Fibroblast of skin of right quadriceps (primary cell): ENCODE measurements around the gene LOXHD1.

ENCODE experiments used
- DNase-seq: peaks from one replicate; pipeline ENCODE4 v3.0.0-alpha.2; 2013

The LOXHD1 gene, protein sequence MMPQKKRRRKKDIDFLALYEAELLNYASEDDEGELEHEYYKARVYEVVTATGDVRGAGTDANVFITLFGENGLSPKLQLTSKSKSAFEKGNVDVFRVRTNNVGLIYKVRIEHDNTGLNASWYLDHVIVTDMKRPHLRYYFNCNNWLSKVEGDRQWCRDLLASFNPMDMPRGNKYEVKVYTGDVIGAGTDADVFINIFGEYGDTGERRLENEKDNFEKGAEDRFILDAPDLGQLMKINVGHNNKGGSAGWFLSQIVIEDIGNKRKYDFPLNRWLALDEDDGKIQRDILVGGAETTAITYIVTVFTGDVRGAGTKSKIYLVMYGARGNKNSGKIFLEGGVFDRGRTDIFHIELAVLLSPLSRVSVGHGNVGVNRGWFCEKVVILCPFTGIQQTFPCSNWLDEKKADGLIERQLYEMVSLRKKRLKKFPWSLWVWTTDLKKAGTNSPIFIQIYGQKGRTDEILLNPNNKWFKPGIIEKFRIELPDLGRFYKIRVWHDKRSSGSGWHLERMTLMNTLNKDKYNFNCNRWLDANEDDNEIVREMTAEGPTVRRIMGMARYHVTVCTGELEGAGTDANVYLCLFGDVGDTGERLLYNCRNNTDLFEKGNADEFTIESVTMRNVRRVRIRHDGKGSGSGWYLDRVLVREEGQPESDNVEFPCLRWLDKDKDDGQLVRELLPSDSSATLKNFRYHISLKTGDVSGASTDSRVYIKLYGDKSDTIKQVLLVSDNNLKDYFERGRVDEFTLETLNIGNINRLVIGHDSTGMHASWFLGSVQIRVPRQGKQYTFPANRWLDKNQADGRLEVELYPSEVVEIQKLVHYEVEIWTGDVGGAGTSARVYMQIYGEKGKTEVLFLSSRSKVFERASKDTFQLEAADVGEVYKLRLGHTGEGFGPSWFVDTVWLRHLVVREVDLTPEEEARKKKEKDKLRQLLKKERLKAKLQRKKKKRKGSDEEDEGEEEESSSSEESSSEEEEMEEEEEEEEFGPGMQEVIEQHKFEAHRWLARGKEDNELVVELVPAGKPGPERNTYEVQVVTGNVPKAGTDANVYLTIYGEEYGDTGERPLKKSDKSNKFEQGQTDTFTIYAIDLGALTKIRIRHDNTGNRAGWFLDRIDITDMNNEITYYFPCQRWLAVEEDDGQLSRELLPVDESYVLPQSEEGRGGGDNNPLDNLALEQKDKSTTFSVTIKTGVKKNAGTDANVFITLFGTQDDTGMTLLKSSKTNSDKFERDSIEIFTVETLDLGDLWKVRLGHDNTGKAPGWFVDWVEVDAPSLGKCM (N-terminal part only)

DNA sequence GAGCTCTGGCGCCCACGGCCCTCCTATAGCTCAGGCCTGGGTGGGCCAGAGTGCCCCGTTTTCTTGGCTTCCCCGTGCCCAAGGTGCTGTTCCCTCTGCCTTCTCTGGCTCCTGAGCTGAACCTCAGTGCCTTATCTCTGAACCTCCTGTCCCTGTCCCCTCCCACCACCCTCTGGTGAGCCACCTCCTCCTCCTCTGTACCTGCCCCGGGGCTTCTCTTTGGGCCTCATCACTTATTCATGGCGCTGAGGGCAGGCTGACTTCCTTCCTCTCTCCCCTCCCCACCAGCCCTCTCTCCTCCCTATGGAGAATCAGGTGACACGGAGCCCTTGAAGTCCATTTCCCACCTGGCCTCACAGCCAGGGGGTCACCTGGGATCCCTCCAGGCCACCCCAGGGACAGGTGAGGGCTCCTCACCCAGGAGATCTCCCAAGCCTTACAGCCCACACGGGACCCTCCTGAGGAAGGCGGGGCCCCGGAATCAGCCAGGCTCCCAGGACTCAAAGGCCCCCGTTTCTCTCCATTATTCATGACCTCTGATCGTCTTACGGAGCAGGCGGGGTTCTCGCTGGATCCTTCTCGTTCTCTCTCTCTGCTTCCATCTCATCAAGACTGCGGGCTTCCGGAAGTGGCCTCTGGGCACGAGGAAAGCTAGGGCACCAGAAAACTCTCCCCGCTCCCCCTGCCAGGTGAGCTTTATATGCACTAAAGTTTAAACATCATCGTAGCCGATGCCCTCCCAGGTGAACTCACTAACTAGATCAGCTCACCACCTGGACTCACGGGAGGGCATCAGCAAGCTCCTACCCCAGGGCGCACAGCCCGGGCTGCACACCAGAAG is at the start of gene LOXHD1:
TSS of gene LOXHD1 (minus strand) at position 106 of the 841 bp plus-strand sequence. CDS start 187 bp downstream, outside the sequence.
- no peak for DNase-seq

DNA sequence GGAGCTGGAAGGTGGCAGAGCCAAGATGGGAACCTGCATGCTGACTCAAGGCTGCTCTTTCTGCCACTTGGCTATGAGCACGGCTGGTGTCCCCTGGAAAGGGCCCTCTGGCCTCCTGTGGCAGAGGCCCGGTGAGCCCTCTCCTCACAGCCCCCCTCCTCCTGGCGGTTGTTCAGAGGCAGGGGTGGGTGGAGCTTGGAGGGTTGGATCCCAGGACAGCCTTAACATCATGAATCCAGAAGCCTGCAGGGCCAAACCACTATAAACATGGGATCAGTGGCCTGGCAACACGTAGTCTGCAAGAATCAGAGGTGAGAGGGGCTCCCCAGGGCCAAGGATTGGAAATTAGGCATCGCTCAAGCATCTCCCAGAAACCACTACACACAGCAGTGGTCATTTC is 48.5 kb upstream of the LOXHD1 start:
- DNase-seq: no peak

DNA sequence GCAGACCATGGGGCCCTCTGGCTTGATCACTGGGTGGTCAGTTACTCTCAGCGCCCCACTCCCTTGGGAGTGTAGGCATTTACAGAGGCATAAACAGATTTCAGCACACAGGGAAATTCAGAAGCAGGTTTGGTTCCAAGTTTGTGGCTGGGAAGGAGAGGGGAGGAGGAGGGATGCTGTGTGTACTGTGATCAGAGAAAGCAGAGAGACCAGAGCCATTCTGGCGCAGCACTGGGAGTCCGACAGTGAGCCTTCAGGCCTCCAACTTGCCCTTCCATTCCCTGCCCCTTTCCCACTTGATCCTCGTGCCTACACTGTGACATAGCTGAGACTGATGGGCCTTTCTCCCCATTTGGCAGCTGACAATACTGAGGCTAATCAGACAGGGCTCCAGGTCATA is 47.8 kb upstream of the LOXHD1 start:
- DNase-seq: no peak

DNA sequence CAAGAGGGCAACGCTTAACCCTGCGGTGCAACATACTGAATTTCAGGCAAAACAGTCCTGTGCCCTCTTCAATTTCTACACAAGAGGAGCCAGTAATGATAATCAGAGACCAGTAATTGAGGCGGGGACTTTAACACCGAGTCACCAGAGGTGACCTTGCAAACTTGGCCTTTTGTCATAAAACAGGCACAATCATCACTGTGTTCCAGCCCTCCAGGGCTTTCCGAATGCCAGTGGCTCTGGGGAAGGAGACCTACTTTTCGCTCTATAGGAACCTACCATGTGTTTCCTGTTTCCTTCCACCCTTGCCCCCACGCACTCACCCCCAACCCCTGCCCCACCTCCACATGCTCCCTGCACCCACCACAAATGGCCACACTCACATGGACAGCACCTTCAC is 47.2 kb upstream of the LOXHD1 start:
- DNase-seq: no peak

DNA sequence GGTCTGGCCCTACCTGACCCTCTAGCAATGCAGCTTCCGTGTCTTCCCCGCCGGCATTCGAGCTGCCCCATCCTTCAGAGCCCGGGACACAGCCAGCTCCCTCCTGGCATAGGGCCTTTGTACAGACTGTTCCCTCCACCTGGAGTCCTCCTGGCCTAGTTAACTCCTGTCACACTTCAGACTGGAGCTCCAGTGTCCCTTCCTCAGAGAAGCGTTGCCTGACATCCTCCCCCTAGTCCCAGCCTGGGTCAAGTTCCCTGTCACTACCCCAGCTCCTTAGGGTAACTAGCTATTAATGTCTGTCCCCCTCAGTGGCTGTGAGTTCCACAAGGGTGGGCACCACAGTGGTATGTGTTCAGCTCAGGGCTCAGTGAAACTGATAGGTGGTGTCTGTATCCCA is 45.5 kb upstream of the LOXHD1 start:
- DNase-seq: no peak

DNA sequence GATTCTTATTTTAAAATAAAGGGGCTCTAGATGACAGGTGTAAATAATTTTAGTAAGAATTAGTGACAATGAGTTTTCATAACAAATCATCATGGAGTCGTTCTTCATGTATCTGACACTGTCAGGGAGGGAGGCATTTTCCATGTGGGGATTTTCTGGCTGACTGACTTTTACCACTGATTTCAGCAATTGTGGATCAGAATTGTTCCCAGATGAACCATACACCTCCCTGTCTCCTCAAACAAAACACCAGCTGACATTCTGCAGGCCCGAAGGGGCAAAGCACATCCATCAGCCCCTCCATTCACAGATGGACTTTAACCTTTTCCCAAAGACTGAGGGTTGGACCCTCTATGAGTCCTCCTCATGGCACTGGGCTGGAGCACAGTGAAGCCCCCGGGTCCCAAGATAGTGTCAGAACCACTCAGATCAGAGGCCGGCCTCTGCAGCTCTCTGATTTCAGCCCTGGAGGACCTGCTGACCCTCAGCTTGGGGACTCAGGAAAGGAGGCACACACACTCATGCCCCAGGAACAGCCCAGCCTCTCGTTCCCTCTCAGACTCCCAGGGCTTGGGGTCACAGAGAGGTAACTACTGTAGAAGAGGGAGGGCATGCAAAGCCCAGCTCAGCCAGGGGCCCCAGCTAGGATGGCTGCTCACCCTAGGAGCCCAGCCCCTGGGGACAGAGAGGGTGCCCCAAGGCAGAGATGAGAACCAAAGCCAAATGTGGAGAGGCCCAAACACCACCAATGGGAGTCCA is 43.2 kb upstream of the LOXHD1 start:
- DNase-seq: no peak

DNA sequence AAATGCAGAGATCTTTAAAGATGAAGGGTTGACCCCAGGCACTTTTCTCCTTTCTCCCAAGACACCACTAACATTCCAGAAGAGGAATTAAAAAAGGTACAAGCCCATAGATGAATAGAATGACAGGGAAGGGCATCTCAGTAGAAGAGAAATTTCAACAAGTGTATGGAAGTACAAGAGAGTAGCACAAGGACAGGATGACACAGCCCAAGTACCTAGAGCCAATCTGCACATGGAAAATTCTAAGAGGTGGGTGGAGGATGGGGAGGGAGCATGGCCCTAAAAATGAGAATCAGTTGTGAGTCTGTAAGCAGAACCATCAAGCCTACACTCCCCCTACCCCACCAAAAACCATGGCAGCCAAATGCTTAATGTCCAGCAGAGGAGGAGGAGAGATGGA is 39.7 kb upstream of the LOXHD1 start:
- no peak for DNase-seq

DNA sequence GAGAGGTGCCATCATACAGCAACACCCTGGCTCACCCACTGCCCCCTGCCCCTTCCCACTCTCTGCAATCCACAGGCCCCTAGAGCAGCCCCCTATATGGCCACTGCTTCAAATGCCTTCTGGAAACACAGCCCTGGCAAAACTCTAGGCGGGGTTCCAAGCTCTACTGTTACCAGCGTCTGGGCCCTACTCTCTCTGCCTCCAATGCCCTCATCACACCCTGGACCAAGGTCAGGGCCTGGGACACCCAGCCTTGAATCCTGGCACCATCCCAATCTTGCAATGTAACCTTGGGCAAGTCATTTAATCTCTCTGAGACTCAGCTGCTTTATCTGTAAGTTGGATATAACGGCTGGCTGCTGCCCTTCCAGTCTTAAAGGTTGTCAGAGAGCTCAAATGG is 39.2 kb upstream of the LOXHD1 start:
- no peak for DNase-seq

DNA sequence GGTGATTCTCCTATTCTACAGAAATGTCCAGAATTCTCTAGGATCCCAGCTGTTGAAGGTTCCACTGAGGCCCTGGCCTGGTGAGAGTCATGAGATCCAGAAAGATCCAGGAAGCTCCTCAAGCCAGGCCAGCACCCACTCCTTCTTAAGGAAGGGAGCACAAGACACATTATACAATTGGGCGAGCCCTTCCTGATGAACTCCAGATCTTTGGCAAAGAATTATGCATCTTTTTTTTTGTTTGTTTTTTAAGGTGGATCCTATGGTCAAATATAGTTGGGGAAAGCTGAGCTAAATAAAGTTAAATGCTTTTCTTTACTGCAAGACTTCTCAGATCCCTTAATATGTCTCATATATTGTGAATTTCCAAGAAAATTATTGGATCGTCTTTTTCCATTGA is 37.0 kb upstream of the LOXHD1 start:
- no peak for DNase-seq

DNA sequence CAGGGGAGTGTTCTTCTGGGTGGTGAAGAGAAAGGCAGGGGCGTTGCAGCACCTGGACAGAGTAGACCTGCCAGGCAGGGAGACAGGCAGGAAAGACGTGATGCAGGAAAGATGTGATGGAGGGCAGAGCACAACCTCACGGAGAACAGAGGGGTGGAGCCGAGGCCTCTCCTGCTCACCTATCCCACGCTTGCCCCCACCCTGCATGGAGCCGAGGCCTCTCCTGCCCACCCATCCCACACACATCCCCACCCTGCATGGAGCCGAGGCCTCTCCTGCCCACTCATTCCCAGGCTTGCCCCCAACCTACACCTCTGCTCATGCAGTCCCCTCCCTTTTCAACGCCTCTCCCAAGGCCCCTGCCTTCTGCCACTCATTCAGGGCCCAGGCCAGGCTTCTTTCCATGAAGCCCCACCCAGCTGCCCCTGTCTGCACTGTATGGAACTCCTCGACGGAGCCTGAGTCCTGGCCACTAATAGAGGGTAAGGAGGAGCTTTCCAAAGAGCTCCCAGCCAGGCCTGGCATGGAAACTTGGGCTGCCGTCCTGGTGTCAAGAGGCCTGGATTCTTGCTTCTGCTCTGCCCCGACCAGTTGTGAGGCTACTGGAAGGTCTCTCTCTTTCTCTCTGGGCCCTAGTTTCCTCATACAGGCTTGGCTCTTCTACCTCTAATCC is 32.0 kb upstream of the LOXHD1 start:
- DNase-seq: no peak

DNA sequence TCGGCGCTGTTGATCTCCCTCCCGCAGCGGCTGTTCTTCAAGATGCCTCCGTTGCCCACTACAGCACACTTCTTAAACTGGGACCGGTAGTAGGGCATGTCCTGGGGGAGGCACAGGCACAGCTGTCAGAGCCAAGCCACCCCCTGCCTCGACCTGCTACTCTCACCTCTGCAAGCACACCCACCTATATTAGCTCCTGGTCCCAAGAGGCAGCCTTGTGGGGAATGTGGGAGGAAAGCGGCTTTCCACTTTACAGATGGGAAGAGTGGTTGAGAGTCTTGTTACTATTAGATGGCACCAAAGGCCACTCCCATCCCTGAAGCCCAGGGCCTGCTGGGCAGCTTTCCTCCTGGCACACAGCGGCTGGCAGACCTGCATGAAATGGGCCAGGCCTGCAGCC is 29.2 kb upstream of the LOXHD1 start:
- DNase-seq: no peak

DNA sequence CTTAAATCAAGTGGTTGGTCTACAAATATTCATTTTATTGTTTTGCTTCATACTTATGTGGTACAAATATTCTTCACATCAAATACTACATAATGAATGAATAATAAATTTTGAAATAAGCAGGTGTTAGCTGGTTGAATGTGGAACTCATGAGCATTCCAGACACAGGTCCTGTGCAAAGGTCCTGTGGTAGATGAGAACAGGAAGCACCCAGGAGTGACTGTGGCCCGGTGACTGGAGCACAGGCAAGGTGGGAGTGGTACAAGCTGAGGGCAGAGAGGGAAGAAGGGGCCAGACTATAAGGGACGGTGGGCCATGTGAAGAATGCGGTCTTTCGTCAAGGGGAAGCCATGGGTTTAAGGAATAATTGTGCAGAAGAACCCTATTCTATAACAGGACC is 26.2 kb upstream of the LOXHD1 start:
- DNase-seq: no peak

DNA sequence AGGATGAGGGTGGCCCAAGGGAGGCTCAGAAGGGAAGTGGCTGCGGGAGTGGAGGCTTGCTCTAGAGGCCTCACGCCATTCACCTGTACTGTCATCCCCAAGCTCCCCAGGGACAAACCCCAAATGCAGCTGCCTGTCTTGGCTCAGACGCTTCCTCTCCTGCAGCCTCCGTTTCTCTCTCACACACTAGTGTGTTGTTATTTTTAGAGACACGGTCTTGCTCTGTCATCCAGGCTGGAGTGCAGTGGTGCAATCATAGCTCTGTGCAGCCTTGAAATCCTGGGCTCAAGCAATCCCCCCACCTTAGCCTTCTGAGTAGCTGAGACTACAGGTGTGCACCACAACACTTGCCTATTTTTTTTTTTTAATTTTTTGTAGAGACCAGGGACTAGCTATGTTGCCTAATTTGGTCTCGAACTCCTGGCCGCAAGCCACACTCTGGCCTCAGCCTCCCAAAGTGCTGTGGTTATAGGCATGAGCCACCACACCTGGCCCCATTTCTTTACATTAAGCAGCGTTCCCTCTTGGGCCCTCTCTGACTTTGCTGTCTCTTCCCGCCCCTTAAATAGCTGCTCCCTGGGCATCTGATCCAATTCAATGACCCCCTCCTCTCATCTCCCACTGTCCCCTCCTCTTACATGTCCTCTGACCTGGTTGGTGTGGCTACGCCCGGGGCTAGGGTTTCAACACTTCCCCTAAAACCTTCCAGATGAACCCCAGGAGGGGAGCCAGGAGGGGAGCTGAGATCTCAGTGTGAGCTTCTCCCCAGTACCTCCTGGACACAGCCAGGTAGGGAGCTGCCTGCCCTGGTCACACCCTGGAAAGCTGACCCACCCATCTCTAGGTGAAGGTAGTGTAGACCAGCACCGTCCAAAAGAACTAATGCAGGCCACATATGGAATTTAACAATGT is 24.0 kb upstream of the LOXHD1 start:
- no peak for DNase-seq

DNA sequence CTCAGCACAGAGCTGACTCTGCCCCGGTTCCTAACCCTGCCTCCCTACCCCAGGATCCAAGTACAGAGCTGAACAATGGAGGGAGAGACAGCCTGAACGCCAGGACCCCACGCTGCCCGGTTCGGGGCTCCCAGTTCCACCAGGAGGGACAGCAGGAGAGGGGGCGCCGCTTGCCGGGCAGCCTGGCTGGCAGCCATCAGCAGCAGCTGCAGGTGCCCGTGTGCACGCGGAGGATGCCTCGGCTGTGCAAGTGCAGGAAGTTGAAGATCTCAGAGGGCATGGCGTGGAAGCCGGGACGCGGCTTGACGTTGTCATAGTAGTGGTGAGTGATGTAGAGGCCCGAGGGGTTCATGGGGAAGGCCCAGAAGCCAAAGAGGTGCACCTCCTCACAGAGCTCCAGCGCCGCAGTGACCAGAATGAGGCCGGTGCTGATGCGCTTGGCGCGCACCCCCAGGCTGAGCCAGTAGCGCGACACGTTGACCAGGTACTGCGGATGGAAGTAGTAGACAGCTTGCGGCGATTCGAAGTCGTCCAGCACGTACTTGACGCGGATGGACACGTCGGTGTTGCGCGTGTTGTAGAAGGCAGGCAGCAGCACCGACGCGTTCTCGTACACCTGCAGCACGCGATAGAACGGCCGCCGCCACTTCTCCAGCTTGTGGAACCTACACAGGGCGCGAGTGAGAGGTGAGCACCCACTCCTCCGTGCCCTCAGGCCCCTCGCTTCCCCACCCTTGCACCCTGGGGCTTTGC is 23.0 kb upstream of the LOXHD1 start:
- no peak for DNase-seq

DNA sequence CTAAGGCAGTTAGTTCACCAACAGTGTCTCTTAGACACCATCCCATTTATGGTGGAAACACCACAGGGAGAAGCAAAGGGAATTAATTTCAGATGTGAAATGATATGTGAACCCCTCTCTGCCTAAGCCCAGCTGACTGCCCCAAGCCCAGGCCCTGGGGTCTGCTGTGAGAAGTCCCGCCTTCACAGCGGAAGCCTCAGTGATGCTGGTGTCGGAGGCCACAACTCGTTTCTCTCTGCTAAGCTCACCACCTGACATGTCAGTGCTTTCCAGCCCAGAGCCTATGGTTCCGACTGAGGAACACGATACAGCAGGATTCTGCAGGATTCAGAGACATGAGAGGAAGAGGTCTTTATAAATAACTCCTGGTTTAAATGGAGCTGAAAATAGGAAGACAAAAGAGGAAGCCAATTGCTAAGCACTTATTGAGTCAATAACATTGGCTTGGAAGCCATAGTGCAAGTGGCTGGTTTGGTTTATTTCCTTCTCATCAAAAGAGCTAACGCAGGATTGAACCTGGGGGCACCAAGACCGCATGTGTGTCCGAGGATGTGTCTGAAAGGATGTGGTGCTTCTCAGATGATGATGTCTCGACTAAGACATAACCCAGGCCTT is 21.9 kb upstream of the LOXHD1 start:
- DNase-seq: no peak

DNA sequence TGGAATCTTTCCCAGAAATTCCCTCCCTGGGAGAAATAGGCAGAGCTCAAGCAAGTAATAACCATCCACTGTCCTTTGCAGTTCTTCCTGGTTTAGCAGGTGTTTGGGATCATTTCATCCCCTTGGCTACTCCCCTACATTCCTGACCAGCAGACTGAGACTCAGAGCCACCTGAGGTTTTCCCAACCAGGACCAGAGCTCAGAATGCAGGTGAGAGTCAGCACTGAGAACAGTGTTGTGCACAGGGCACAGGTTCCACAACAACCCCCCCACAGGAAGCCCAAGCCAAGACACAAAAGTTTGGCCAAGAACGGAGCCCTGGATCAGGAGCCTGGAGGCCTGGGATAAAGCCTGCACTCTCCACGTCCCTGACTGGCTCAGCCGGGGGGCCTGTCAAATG is 21.0 kb upstream of the LOXHD1 start:
- no peak for DNase-seq

DNA sequence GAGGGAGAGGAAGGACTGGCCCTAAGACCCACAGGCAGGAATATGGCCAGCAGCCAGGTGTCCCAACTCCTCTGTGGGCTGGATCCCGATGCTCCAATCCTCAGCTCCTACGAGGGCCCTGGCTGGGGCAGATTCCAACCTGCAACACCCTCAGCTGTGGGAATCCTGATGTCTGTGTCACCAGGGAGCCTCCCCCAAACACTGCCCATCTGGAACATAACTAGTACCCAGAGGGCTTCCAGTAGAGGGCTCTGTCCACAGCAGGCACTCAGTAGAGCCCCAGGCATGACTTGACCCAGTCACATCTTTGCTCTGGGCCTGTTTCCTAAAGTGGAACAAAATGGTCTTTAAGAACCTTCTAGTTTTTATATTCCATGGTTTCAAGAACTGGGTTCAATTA is 20.6 kb upstream of the LOXHD1 start:
- no peak for DNase-seq

DNA sequence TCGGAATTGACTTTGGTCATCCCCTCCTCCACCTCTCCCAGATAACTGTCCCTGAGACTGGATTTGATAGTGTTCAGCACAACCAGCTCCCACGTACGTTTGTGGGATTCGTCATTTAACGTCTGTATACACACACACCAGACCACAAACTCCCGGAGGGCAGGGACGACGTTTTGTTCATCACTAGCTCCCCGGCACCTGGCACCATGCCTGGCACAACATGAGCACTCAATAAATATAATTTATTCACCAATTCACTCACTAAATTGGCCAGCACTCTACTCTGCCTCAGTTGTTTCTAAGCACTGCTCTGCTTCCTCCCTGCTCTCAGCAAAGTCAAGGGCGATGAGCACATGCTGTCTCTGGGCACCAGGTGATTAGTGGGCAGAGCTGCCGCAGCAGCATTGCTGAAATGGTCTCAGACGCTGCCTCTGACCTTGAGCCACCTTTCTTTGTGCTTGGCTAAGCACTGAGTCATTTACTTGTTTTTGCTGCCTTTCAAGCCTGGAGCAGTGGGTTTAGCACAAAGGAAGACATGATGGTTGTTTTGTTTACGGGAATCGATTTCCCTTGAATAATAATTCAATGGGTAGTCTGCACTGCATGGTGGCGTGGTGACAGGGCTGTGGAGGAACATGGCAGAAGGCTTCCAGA is 19.3 kb upstream of the LOXHD1 start:
- no peak for DNase-seq
